Endothelial cell of umbilical vein (primary cell): ENCODE measurements around the gene FLT4. TPM values are rescaled to one million over a fixed set of nuclear protein-coding genes. Genes with fewer than 3 reads are reported as not detected.

Experiments
- BruUV-seq: library from RNA; stranded (reverse); fragments of 400-500 nt; replicated peaks from 2 replicates; lab custom pipeline; 2021; lab: Mats Ljungman, UMichigan
- CTCF ChIA-PET: fragments of 300-600, 350-600 bp; sonication (Branson Sonifier 250); formaldehyde crosslinking; loops from one replicate; lab custom pipeline; 2021; ENCODE audit warnings: antibody characterized with exemption, inconsistent platforms; lab: Charles Lee
- POLR2A ChIA-PET: fragments of 300-600, 350-600 bp; sonication (Branson Sonifier 250); formaldehyde crosslinking; loops from one replicate; lab custom pipeline; 2021; ENCODE audit warnings: antibody characterized with exemption, inconsistent platforms; lab: Charles Lee
- DNase-seq: peaks from one replicate; pipeline ENCODE4 v3.0.0-alpha.2; 2011; ENCODE audit warnings: low read depth, low spot score
- FAIRE-seq: peaks from 2 replicates; lab custom pipeline; 2011; peaks lifted over from hg19 to GRCh38; lab: Jason Lieb, UNC
- H2AFZ ChIP-seq: 2 replicates; pipeline ENCODE4 v1.6.0; 2012; ENCODE audit warnings: low read depth, low read length, control low read depth, inconsistent platforms
- H3K27ac ChIP-seq: 2 replicates; pipeline ENCODE4 v1.5.1; 2011; ENCODE audit warnings: low read depth, mild to moderate bottlenecking, control low read depth, low read length, moderate library complexity; ENCODE audit not compliant: insufficient read depth
- H3K27me3 ChIP-seq, 2 experiments: 2 replicates each; pipeline versions ENCODE4 v1.6.0 to v1.6.1; 2011; ENCODE audit warnings: low read length in 2 of 2, mixed read lengths in 1 of 2; ENCODE audit not compliant: control insufficient read depth in 2 of 2, insufficient read depth in 2 of 2
- H3K36me3 ChIP-seq, 2 experiments: 2 replicates in 1 of 2; 3 replicates in 1 of 2; pipeline ENCODE4 v1.5.1; 2011; ENCODE audit warnings: low read length in 2 of 2, mild to moderate bottlenecking in 1 of 2, moderate library complexity in 1 of 2; ENCODE audit not compliant: control insufficient read depth in 2 of 2, insufficient read depth in 2 of 2; ENCODE audit errors: extremely low read depth in 1 of 2
- H3K4me1 ChIP-seq: 3 replicates; pipeline ENCODE4 v1.5.1; 2011; ENCODE audit warnings: mild to moderate bottlenecking, low read length; ENCODE audit not compliant: control insufficient read depth, insufficient read depth; ENCODE audit errors: extremely low read depth
- H3K4me2 ChIP-seq: 2 replicates; pipeline ENCODE4 v1.6.1; 2011; ENCODE audit warnings: low read length, control low read depth, mixed read lengths; ENCODE audit not compliant: insufficient read depth
- H3K4me3 ChIP-seq, 3 experiments: fragments of 200-600 bp in 1 of 3; sonication (generic), shearing (Covaris generic) in 1 of 3; replicated peaks in 1 of 3; 2 replicates each; pipeline ENCODE4 v1.5.1; 2011 to 2016; ENCODE audit warnings: control low read depth in 3 of 3, low read length in 3 of 3, mild to moderate bottlenecking in 2 of 3, inconsistent platforms in 1 of 3, low read depth in 1 of 3, moderate library complexity in 1 of 3; ENCODE audit not compliant: insufficient read depth in 1 of 3
- H3K79me2 ChIP-seq: 2 replicates; pipeline ENCODE4 v1.6.0; 2012; ENCODE audit warnings: low read length, inconsistent platforms; ENCODE audit not compliant: control insufficient read depth, insufficient read depth
- H3K9ac ChIP-seq: replicated peaks from 2 replicates; pipeline ENCODE3; 2011; ENCODE audit warnings: low read length, control low read depth; ENCODE audit not compliant: insufficient read depth; ENCODE audit errors: extremely low read depth
- H3K9me1 ChIP-seq: replicated peaks from 3 replicates; pipeline ENCODE4 v1.6.0; 2011; ENCODE audit warnings: mild to moderate bottlenecking, low read length; ENCODE audit not compliant: control insufficient read depth, insufficient read depth; ENCODE audit errors: extremely low read depth
- H3K9me3 ChIP-seq: replicated peaks from 2 replicates; pipeline ENCODE4 v1.5.1; 2012; ENCODE audit warnings: low read length, inconsistent platforms; ENCODE audit not compliant: control insufficient read depth, insufficient read depth
- H4K20me1 ChIP-seq: replicated peaks from 2 replicates; pipeline ENCODE3; 2011; ENCODE audit warnings: mild to moderate bottlenecking, low read length; ENCODE audit not compliant: control insufficient read depth, insufficient read depth; ENCODE audit errors: extremely low read depth
- EZH2 ChIP-seq: IDR thresholded peaks from 2 replicates; pipeline ENCODE4 v1.6.1; 2012; ENCODE audit warnings: borderline replicate concordance, low read depth, mild to moderate bottlenecking, moderate library complexity, low read length, inconsistent platforms; ENCODE audit not compliant: severe bottlenecking
- FOS ChIP-seq: IDR thresholded peaks from 2 replicates; pipeline ENCODE4 v1.6.1; 2011; ENCODE audit warnings: mild to moderate bottlenecking, low read length, moderate library complexity, borderline replicate concordance; ENCODE audit not compliant: insufficient read depth
- GATA2 ChIP-seq: IDR thresholded peaks from 2 replicates; pipeline ENCODE4 v1.7.0; 2011; ENCODE audit warnings: low read depth, mild to moderate bottlenecking, moderate library complexity, mixed read lengths, low read length; ENCODE audit not compliant: insufficient read length, insufficient read depth
- JUN ChIP-seq: IDR thresholded peaks from 2 replicates; pipeline ENCODE4 v1.6.1; 2011; ENCODE audit warnings: borderline replicate concordance, low read depth; ENCODE audit not compliant: insufficient read length, insufficient read depth
- MYC ChIP-seq: IDR thresholded peaks from one replicate; pipeline ENCODE4 v1.6.1; 2011; ENCODE audit warnings: mild to moderate bottlenecking, low read depth, low read length
- POLR2A ChIP-seq: IDR thresholded peaks from 2 replicates; pipeline ENCODE4 v1.6.1; 2012; ENCODE audit warnings: low read depth, mild to moderate bottlenecking, control low read depth, low read length
- POLR2AphosphoS5 ChIP-seq: IDR thresholded peaks from 2 replicates; pipeline ENCODE4 v1.6.1; 2012; ENCODE audit warnings: low read depth, mild to moderate bottlenecking, control low read depth, low read length, moderate library complexity; ENCODE audit not compliant: insufficient read depth
- dilution Hi-C: fragments of 300-500 bp; cut with MboI; formaldehyde crosslinking; loops from one replicate; pipeline ENCODE4 v1.15.0; 2019; ENCODE audit warnings: low sequenced_read_pairs; ENCODE audit not compliant: extremely low pct_ligation_motif_present
- intact Hi-C: fragments of 100-400 bp; cut with micrococcal nuclease; formaldehyde crosslinking; loops from one replicate; pipeline ENCODE4 v1.10.0; 2022
- polyA plus RNA-seq, 4 experiments: library from polyadenylated mRNA; depleted of rRNA in 3 of 4; stranded (reverse) in 3 of 4; unstranded in 1 of 4; fragments of >200 nt; gene quantifications; 2 replicates each; pipeline versions ENCODE4 v1.2.1 to v1.2.3, GENCODE V29; 2011 to 2012; ENCODE audit warnings: missing spikeins in 1 of 4
- total RNA-seq: library from RNA; stranded (reverse); gene quantifications from 2 replicates; pipeline ENCODE4 v1.2.3, GENCODE V29; 2021
- TF ChIP-seq, protein P1 (sequence below), 2 donors: IDR thresholded peaks; 1 replicate in 1 of 2; 2 replicates in 1 of 2; pipeline ENCODE4 v1.5.1; 2011; ENCODE audit warnings: low read length in 2 of 2, mild to moderate bottlenecking in 2 of 2, moderate library complexity in 2 of 2, control low read depth in 1 of 2, inconsistent platforms in 1 of 2, low read depth in 1 of 2; ENCODE audit not compliant: insufficient read depth in 1 of 2; ENCODE audit errors: extremely low read depth in 1 of 2
- TF ChIP-seq, protein P2 (sequence below): IDR thresholded peaks from 2 replicates; pipeline ENCODE4 v1.6.1; 2011; ENCODE audit not compliant: insufficient read depth, insufficient read length

FLT4 gene
- total and polyA plus RNA-seq, 2 donors (not counting 3 experiments of a cell fraction or from before 2014, with no cell fraction given), result 44.4 to 71.5 TPM

DNA sequence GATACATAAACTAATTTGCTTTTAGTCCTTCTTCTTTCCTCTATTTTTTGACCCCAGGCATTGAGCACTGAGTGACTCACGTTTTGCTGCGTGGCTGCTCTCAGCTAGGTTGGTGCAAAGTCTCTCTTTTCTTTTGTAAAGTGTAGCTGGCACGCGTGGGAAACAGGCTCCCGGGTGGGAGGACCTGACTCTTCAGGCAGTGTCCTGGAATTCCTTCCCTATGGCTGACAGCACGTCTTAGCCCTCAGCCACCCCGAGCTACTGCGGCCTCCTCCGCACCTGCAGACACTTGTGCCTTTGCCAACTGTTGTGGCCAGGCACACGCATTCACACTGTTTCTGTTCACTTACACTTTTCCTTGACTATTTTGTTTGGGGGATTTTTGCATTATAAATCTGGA is 57.2 kb downstream of the FLT4 start:
- Histone ChIP-seq H3K4me1 (no peaks in the 10 kb centered on the region), H4K20me1 (no peaks in the 10 kb centered on the region), H2AFZ (no peak overlapping the region), H3K9me1 (no peaks in the 10 kb centered on the region), H3K4me2 (no peak overlapping the region), H3K27me3 (peaks cover 21 to 35% of the 10 kb centered on the region in 2 experiments), H3K4me3 (no peak overlapping the region), H3K79me2 (no peaks in the 10 kb centered on the region), H3K36me3 (no peaks in the 10 kb centered on the region), H3K9me3 (no peaks in the 10 kb centered on the region), H3K9ac (no peak overlapping the region), H3K27ac (no peak overlapping the region)
- TF ChIP-seq POLR2AphosphoS5, result no peak
- TF ChIP-seq JUN, result no peak
- TF ChIP-seq, protein P1, sequence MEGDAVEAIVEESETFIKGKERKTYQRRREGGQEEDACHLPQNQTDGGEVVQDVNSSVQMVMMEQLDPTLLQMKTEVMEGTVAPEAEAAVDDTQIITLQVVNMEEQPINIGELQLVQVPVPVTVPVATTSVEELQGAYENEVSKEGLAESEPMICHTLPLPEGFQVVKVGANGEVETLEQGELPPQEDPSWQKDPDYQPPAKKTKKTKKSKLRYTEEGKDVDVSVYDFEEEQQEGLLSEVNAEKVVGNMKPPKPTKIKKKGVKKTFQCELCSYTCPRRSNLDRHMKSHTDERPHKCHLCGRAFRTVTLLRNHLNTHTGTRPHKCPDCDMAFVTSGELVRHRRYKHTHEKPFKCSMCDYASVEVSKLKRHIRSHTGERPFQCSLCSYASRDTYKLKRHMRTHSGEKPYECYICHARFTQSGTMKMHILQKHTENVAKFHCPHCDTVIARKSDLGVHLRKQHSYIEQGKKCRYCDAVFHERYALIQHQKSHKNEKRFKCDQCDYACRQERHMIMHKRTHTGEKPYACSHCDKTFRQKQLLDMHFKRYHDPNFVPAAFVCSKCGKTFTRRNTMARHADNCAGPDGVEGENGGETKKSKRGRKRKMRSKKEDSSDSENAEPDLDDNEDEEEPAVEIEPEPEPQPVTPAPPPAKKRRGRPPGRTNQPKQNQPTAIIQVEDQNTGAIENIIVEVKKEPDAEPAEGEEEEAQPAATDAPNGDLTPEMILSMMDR (IDR thresholded peaks at IDR 0.05; ENCODE audit: extremely low read depth in 1 of 2, insufficient read depth in 1 of 2, low read depth in 1 of 2, low read length in 2 of 2), result no peak
- TF ChIP-seq GATA2, result no peak
- no peak for TF ChIP-seq EZH2
- TF ChIP-seq POLR2A, result no peak
- TF ChIP-seq, protein P2, sequence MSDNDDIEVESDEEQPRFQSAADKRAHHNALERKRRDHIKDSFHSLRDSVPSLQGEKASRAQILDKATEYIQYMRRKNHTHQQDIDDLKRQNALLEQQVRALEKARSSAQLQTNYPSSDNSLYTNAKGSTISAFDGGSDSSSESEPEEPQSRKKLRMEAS, result no peak
- no peak for TF ChIP-seq FOS
- no peak for TF ChIP-seq MYC
- no peak for FAIRE-seq
- ChIA-PET CTCF (interaction anchor here (1.3 kb wide), 1 partner anchor 14 kb away, joined by 3 read pairs; no protein-coding TSS in a partner anchor), POLR2A (interaction anchor here (0.6 kb wide), 1 partner anchor 905 kb away, joined by 3 read pairs; no protein-coding TSS in a partner anchor)
- no peak for DNase-seq
- dilution Hi-C loops, result no loop called here
- intact Hi-C loops, result no loop called here
- no TSS peak for BruUV-seq
